LNCaP clone FGC (cell line): Measurements from ENCODE around the gene ARHGEF28.

Experiments
- DNase-seq: peaks from one replicate; pipeline ENCODE4 v3.0.0-alpha.2; 2011; ENCODE audit warnings: low read depth
- H3K4me3 ChIP-seq: 2 replicates; pipeline ENCODE4 v1.5.1; 2011; ENCODE audit warnings: mild to moderate bottlenecking, low read depth, low read length, control low read depth
- TF ChIP-seq, protein P1 (sequence below): IDR thresholded peaks from 2 replicates; pipeline ENCODE4 v1.5.1; 2012; ENCODE audit warnings: mild to moderate bottlenecking; ENCODE audit not compliant: control insufficient read depth, insufficient read depth; ENCODE audit errors: extremely low read depth

ARHGEF28 gene

DNA sequence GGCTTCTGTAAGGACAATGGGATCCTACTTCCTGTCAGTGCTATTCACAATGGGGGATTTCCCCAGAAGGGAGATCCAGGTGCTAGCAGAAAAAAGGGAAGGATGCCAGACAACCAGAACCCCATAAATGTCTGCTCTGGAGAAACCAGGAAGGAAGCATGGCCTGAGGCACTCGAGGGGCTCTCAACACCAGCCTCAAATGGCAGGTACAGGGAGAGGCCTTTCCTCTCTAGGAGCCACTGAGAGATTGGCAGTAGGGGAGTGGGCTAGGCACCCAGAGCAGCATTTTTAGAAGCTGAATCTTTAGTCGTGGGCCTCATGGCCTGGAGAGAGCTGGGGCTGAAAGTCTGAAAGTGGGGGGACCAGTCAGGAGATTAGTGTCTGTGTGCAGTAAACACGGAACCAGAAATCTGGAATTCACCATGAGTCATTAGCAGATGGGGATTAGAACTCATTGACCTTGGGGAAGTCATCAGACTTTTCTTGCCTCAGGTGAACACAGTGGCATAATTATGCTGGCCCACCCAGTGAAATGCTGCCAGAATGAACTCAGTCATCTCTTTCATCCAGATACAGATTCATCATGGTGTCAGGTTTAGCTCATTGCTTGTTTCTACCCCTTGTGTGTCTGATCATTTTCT is 28.3 kb downstream of the ARHGEF28 start:
- DNase-seq = no peak
- TF ChIP-seq, protein P1, sequence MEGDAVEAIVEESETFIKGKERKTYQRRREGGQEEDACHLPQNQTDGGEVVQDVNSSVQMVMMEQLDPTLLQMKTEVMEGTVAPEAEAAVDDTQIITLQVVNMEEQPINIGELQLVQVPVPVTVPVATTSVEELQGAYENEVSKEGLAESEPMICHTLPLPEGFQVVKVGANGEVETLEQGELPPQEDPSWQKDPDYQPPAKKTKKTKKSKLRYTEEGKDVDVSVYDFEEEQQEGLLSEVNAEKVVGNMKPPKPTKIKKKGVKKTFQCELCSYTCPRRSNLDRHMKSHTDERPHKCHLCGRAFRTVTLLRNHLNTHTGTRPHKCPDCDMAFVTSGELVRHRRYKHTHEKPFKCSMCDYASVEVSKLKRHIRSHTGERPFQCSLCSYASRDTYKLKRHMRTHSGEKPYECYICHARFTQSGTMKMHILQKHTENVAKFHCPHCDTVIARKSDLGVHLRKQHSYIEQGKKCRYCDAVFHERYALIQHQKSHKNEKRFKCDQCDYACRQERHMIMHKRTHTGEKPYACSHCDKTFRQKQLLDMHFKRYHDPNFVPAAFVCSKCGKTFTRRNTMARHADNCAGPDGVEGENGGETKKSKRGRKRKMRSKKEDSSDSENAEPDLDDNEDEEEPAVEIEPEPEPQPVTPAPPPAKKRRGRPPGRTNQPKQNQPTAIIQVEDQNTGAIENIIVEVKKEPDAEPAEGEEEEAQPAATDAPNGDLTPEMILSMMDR = no peak

DNA sequence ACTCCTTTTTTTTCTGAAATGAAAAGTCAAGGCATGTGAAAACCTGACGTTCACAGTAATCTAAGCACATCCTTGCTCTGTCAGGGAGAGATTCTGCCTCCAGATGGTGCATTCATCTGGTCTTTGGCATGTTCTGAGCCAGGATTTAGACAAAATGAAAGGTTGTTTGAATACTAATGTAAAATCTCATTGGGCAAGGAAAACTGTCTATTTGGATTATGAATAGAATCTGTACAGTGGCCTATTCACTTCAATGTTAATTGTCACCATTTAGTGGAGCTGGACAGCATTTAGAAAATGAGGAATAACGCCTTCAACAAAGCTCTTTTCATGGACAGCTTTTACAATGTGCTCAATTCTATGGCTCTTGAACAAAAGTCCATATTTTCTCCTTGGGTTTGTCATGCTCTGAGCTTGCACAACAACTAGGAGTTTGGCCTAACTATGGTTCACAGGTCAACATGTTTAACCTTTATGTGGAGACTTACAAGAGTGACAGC is 28.9 kb downstream of the ARHGEF28 start:
- no peak overlapping the region for H3K4me3 ChIP-seq
- TF ChIP-seq, protein P1 = no peak
- no peak for DNase-seq

More for the DNA sequence above, 28.3 kb downstream of the ARHGEF28 start:
- H3K4me3 ChIP-seq = no peak overlapping the region

DNA sequence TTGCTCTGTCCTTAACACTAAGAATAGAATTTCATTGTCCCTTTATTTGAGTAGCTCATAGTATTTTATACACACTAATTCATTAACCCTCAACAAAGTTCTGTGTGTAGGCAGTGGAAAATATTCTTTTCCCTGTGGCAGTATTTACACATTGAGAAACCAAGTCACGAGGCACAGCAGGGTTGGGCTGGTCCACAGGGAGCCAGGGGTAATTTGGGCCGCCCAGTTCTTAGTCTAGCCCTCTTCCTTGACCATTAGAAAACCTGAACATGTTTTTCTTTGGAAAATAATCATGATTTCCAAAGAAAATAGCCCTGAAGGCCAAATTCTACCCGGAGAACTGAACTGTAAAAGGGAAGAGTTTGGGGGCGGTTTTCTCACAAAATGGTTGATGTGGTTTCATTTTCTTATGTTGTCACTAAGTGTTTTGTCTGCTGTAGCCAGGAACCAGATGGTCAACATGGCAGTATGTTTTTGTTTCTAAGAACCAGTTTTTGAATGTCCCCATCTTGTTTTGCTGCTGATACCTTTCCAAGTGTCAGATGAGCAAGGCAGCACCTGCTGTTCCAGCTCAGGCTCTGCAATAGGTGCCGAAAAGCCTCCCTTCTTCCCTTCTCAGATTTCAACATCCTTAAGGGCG is 29.6 kb downstream of the ARHGEF28 start:
- no peak for DNase-seq
- TF ChIP-seq, protein P1 = no peak

DNA sequence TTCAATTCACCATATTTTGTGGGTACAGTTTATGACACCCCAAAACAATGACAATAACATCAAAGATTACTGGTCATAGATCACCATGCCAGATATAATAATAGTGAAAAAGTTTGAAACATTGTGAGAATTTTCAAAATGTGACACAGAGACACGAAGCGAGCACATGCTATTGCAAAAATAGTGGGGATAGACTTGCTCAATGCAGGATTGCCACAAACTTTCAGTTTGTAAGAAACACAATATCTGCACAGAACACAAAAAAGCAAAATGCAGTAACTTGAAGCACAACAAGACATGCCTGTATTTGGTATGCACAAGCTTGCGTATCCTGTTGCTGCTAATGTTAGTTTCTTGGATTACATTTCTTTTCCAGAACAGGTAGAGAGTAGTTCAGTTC is 35.8 kb downstream of the ARHGEF28 start:
- TF ChIP-seq, protein P1 = no peak
- DNase-seq = no peak
- H3K4me3 ChIP-seq = no peak overlapping the region

More for the DNA sequence above, 29.6 kb downstream of the ARHGEF28 start:
- no peak overlapping the region for H3K4me3 ChIP-seq

DNA sequence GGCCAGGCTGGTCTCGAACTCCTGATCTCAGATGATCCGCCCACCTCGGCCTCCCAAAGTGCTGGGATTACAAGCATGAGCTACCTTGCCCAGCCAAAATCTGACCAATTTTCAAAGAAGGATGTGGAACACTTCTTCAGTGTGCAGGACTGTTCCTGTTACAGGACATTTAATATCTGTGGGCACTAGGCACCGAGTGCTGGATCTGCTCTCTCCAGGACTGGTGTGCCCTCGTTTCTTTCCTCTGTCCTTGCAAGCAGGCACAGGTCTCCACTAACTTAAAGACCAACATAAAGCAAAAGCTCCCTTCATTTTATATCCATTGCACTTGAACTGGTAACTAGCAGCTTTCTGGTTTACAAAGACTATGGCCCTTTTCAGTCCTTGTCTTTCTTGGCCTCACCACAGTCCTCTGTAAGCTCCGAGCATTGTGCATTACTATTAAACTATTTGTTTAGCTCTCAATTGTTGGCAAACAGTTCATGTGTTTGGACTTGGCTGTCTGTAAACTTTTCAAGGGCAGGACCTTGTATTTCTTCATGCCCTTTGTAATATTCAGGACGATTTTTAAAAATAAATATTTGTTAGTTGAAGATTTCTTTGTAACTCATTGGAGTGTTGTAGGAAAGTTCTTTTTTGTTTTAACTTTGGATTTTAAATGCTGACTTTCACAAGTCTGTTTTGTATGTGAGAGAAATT is 37.3 kb downstream of the ARHGEF28 start:
- H3K4me3 ChIP-seq = no peak overlapping the region
- TF ChIP-seq, protein P1 = no peak
- peak; percentile 67 for DNase-seq

DNA sequence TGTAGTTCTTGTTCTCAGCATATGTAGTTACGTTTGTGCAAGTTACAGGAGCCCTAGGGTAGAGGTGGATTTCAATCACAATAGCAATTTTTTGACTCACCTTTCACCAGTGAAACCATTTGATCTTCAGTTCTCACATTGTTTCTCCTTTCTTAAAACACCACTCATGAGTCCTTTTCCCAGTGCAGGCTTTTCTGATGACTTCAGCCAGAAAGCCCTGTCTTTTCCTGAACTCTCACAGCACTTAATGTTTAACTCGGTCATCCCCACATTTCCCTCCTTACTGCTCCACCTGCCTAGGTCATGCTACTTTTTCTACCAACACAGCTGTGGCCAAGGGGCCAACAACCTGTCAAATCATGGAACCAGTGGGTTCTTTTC is 37.9 kb downstream of the ARHGEF28 start:
- H3K4me3 ChIP-seq = no peak overlapping the region
- TF ChIP-seq, protein P1 = no peak
- DNase-seq = no peak
